Medulla oblongata (tissue), 1 donor: ENCODE data around the gene CHODL.

Source experiments
- DNase-seq: peaks from one replicate; pipeline ENCODE4 v3.0.0-alpha.2; 2015; ENCODE audit errors: extremely low spot score

Gene CHODL

DNA sequence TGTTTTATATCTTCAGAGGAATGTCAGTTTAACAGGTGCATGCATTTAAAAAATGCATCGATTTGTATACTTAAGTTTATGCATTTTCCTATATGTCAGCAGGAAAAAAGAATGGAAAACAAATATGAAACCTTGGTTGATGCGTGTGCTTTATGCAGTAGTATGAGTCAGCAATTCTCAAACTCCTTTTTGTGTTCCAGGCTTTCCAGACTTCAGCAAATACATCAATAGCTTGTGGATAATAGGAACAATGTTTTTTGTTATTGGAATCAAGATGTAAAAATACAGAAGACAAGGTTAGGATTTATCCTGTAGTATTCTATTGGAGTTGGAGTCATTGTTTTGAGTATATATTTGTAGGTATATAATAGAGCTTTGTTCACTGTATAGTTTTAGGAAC lies 45.2 kb downstream of the CHODL start:
- DNase-seq = no peak

DNA sequence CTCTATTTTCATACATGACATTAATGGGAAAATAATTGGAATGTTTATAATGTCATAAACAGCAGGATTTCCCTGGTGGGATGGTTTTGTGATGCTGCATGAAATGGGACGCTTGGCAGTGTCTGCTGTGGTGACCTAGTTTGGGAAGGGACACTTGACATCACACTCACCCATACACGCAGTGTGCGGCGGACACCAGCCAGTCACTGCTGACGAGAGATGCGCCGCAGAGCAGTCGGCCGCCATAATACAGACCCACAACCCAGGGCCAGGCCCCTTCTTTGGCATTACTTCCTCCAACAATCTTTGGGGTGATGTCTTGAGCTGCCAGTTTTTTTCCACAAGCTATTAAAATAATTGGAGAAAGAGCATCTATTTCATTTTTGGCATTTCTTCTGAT lies 49.5 kb downstream of the CHODL start:
- no peak for DNase-seq

DNA sequence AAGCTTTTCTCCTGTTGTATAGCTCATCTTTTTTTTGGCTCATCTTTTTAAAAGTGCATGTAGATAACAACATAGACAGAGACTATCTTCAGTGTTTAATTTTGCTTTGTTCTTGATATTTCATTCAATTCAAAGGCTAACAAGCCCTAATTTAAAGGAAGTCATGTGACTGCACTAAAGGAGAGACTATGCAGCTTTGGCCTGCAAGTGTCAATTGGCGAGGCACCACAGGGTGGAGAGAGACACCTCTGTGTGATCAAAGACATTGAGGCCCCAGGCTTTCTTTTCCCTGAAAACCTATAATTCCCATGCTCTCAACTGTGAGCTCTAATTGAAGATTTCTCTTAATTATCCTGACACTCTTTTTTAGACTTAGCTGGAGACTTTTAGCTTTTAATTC lies 53.6 kb downstream of the CHODL start:
- no peak for DNase-seq
